NOMO-1 treated with dmso at 0.1 percent for 144 hours (cell line): Measurements from ENCODE around the gene CLIP1.
"Not testable (repeated sequence)": the region's sequence is repeated elsewhere in the genome, so short reads cannot be mapped to it uniquely, and the experiment has no call there.

Experiments
- DNase-seq: peaks from one replicate; lab custom pipeline; 2025; ENCODE audit not compliant: unreplicated experiment; lab: John Stamatoyannopoulos, UW

Gene CLIP1

GRCh38 chr12:122437656-122438121 is 15.2 kb upstream of the CLIP1 start:
- DNase-seq = no peak

- no peak for DNase-seq
Measured at GRCh38 chr12:122435186-122435585, 12.7 kb upstream of the CLIP1 start.

- DNase-seq = not testable (repeated sequence)
Measured at GRCh38 chr12:122429043-122429442, 6.6 kb upstream of the CLIP1 start.

- no peak for DNase-seq
Measured at GRCh38 chr12:122427403-122427802, 4.9 kb upstream of the CLIP1 start.

- peak; percentile 11 for DNase-seq
Measured at GRCh38 chr12:122423258-122424165, 1.0 kb upstream of the CLIP1 start.

GRCh38 chr12:122422730-122423257 is 325 bp upstream of the CLIP1 start:
- no peak for DNase-seq

GRCh38 chr12:122421187-122421820 is 1.2 kb downstream of the CLIP1 start:
- peak; percentile 77 for DNase-seq

GRCh38 chr12:122420471-122421162 is 1.9 kb downstream of the CLIP1 start:
- DNase-seq = no peak

- not testable (repeated sequence) for DNase-seq
Measured at GRCh38 chr12:122419094-122419493, 3.4 kb downstream of the CLIP1 start.

- not testable (repeated sequence) for DNase-seq
Measured at GRCh38 chr12:122415665-122416064, 6.8 kb downstream of the CLIP1 start.

- DNase-seq = peak; percentile 6
Measured at GRCh38 chr12:122413516-122414404, 8.7 kb downstream of the CLIP1 start.

- DNase-seq = no peak
Measured at GRCh38 chr12:122412851-122413433, 9.5 kb downstream of the CLIP1 start.

GRCh38 chr12:122411537-122411936 is 10.9 kb downstream of the CLIP1 start:
- no peak for DNase-seq

- no peak for DNase-seq
Measured at GRCh38 chr12:122407208-122407607, 15.3 kb downstream of the CLIP1 start.

- peak; percentile 8 for DNase-seq
Measured at GRCh38 chr12:122406701-122407164, 15.7 kb downstream of the CLIP1 start.

- DNase-seq = no peak
Measured at GRCh38 chr12:122403831-122404230, 18.6 kb downstream of the CLIP1 start.

GRCh38 chr12:122403115-122403770 is 19.2 kb downstream of the CLIP1 start:
- DNase-seq = peak; percentile 1

- DNase-seq = no peak
Measured at GRCh38 chr12:122402264-122402663, 20.2 kb downstream of the CLIP1 start.
